H1 (cell line): ENCODE measurements around the gene COL6A1. TPM values are rescaled to one million over a fixed set of nuclear protein-coding genes. Genes with fewer than 3 reads are reported as not detected.

Experiments
- HDAC2 ChIP-seq, 2 experiments: fragments of 300-600 bp in 1 of 2; sonication (generic) in 1 of 2; IDR thresholded peaks; 2 replicates each; pipeline ENCODE4 v1.6.1; 2011 to 2012; ENCODE audit warnings: low read depth in 2 of 2, low read length in 2 of 2, mild to moderate bottlenecking in 2 of 2, moderate library complexity in 2 of 2, borderline replicate concordance in 1 of 2, inconsistent platforms in 1 of 2
- polyA plus RNA-seq, 7 experiments: library from polyadenylated mRNA; depleted of rRNA in 3 of 7; stranded (reverse) in 5 of 7; unstranded in 2 of 7; fragments of >200 nt in 5 of 7; fragments of 200-250 nt in 2 of 7; gene quantifications; 1 replicate in 5 of 7; 2 replicates in 1 of 7; 4 replicates in 1 of 7; pipeline versions ENCODE4 v1.2.1 to v1.2.3, GENCODE V29; 2011 to 2013; ENCODE audit warnings: missing spikeins in 2 of 7, mixed read lengths in 2 of 7
- total RNA-seq: library from RNA; stranded (reverse); fragmentation: NEBNext Ultra II Directional; extraction: Animal tissue kit (Norgen Biotek cat#: 25700); gene quantifications from 2 replicates; pipeline ENCODE4 v1.2.1, GENCODE V29; 2021

The COL6A1 gene
- total and polyA plus RNA-seq, 2 of the 8 experiments (the other 6 are each of a cell fraction or from before 2014, with no cell fraction given): 100 to 115 TPM

GRCh38 chr21:45962531-45963231 lies 18.9 kb upstream of the COL6A1 start (continued):
- no peak for TF ChIP-seq HDAC2 (IDR thresholded peaks at IDR 0.05; ENCODE audit: borderline replicate concordance in 1 of 2, low read depth in 2 of 2, low read length in 2 of 2)
